ENCODE measurements around the gene LRCH2. TPM values are rescaled to one million over a fixed set of nuclear protein-coding genes. Genes with fewer than 3 reads are reported as not detected.
"Not testable (repeated sequence)": the region's sequence is repeated elsewhere in the genome, so short reads cannot be mapped to it uniquely, and the experiment has no call there.

LRCH2 gene
- total RNA-seq, 1 donor from 2014 or later: 1.0 TPM

- no peak for ATAC-seq (ENCODE audit: poor library complexity)
- no peak for DNase-seq
- intact Hi-C loops (cut with DNase I): no loop called here
Observed at GRCh38 chrX:115214605-115215004, 19.3 kb downstream of the LRCH2 start.

GRCh38 chrX:115214151-115214550, 19.7 kb downstream of the LRCH2 start:
- intact Hi-C loops (cut with DNase I): no loop called here
- DNase-seq (no peak), ATAC-seq (ENCODE audit: poor library complexity) (no peak)

- ATAC-seq (ENCODE audit: poor library complexity); intact Hi-C loops (cut with DNase I); DNase-seq: not testable (repeated sequence)
Observed at GRCh38 chrX:115209547-115209946, 24.3 kb downstream of the LRCH2 start.

- no peak for ATAC-seq (ENCODE audit: poor library complexity)
- intact Hi-C loops (cut with DNase I): no loop called here
- DNase-seq: no peak
Observed at GRCh38 chrX:115204040-115204439, 29.9 kb downstream of the LRCH2 start.

GRCh38 chrX:115192244-115192700, 41.6 kb downstream of the LRCH2 start:
- DNase-seq: no peak
- ATAC-seq (ENCODE audit: poor library complexity): no peak
- intact Hi-C loops (cut with DNase I): no loop called here

GRCh38 chrX:115191490-115192243, 42.2 kb downstream of the LRCH2 start:
- DNase-seq (no peak), ATAC-seq (ENCODE audit: poor library complexity) (no peak)

GRCh38 chrX:115190636-115191489, 43.0 kb downstream of the LRCH2 start:
- no peak for DNase-seq
- intact Hi-C loops (cut with DNase I): no loop called here
- no peak for ATAC-seq (ENCODE audit: poor library complexity)

More at GRCh38 chrX:115191490-115192243, 42.2 kb downstream of the LRCH2 start:
- intact Hi-C loops (cut with DNase I): no loop called here

- ATAC-seq (ENCODE audit: poor library complexity): no peak
- DNase-seq: no peak
- intact Hi-C loops (cut with DNase I): no loop called here
Observed at GRCh38 chrX:115189646-115190635, 44.0 kb downstream of the LRCH2 start.

GRCh38 chrX:115189110-115189509, 44.8 kb downstream of the LRCH2 start, which contains the start of gene RBMXL3:
TSS of gene RBMXL3 (plus strand) at chrX:115189410. CDS start at chrX:115189442, 32 bp downstream.
- DNase-seq (no peak), ATAC-seq (ENCODE audit: poor library complexity) (no peak)
- intact Hi-C loops (cut with DNase I): no loop called here

GRCh38 chrX:115183980-115184379, 49.9 kb downstream of the LRCH2 start:
- no peak for ATAC-seq (ENCODE audit: poor library complexity)
- intact Hi-C loops (cut with DNase I): no loop called here
- DNase-seq: no peak

- ATAC-seq (ENCODE audit: poor library complexity) (no peak), DNase-seq (no peak)
- intact Hi-C loops (cut with DNase I): no loop called here
Observed at GRCh38 chrX:115178473-115178872, 55.4 kb downstream of the LRCH2 start.

- DNase-seq (no peak), ATAC-seq (ENCODE audit: poor library complexity) (no peak)
- intact Hi-C loops (cut with DNase I): no loop called here
Observed at GRCh38 chrX:115177932-115178331, 56.0 kb downstream of the LRCH2 start.

GRCh38 chrX:115174548-115174947, 59.3 kb downstream of the LRCH2 start:
- intact Hi-C loops (cut with DNase I): no loop called here
- DNase-seq (no peak), ATAC-seq (ENCODE audit: poor library complexity) (no peak)

GRCh38 chrX:115173181-115173580, 60.7 kb downstream of the LRCH2 start:
- intact Hi-C loops (cut with DNase I): no loop called here
- no peak for ATAC-seq (ENCODE audit: poor library complexity)
- no peak for DNase-seq

GRCh38 chrX:115147220-115147619, 86.7 kb downstream of the LRCH2 start:
- intact Hi-C loops (cut with DNase I): loop anchor here (10.0 kb wide), 1 partner anchor 532 kb away; no protein-coding TSS in a partner anchor
- ATAC-seq (ENCODE audit: poor library complexity): no peak
- no peak for DNase-seq

- ATAC-seq (ENCODE audit: poor library complexity) (no peak), DNase-seq (no peak)
- intact Hi-C loops (cut with DNase I): loop anchor here (10.0 kb wide), 1 partner anchor 527 kb away; no protein-coding TSS in a partner anchor
Observed at GRCh38 chrX:115142057-115142456, 91.8 kb downstream of the LRCH2 start.

- ATAC-seq (ENCODE audit: poor library complexity) (no peak), DNase-seq (no peak)
- intact Hi-C loops (cut with DNase I): no loop called here
Observed at GRCh38 chrX:115138040-115138439, 95.9 kb downstream of the LRCH2 start.

- intact Hi-C loops (cut with DNase I): no loop called here
- ATAC-seq (ENCODE audit: poor library complexity): no peak
- no peak for DNase-seq
Observed at GRCh38 chrX:115134382-115134781, 99.5 kb downstream of the LRCH2 start.

All from Right ventricle myocardium superior (tissue), 1 donor.